HG02759 (cell line): ENCODE results near the gene HMGCS2.

Experiments
- ATAC-seq: cut with Tn5 transposase; IDR thresholded peaks from one replicate; pipeline ENCODE4 v1.9.1; 2021; ENCODE audit warnings: mild to moderate bottlenecking, moderate library complexity; ENCODE audit not compliant: unreplicated experiment

The HMGCS2 gene

GRCh38 chr1:119768778-119769177, at the start of gene HMGCS2:
TSS of gene HMGCS2 (minus strand) at chr1:119768905. CDS start at chr1:119768844, 61 bp downstream.
- no peak for ATAC-seq

DNA sequence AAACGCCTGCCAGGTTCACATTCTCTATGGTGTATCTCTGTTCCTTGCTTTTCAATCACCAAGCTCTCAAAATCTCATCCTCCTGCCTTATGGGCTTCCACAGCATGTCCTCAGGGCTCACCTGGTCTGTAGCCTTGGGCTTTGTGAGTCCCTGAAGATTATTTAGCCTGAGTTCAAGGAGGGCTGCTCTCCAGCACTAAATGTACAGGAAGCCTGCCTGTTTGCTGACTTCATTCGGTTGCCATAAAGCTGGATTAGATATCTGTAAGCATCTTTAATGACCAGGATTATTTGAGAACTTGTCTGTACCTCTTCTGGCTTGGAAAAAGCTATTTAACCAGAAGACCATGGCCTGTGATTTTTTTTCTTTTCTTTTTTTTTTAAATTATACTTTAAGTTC, 49.5 kb upstream of the HMGCS2 start:
- ATAC-seq = no peak

- no peak for ATAC-seq
These were observed 47.7 kb upstream of the HMGCS2 start for GRCh38 chr1:119816407-119816806.

DNA sequence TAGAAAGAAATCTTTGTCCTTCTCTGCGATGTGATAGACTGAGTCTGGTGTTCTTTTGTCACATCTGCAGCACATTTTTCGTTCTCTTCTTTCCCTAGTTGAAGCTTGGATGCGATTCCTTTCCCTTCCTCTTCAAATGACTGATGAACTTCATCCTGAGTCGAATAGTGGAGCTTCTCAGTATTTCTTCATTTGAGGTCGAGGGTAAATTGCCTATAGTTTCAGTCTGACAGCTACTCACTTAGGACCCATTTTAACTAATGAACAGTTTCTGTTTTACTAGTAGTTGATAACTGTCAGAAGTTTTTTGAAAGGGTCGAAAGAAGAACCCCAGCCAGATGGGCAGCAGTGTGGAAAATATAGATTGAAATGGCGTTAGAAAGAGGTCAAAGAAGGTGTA, 47.2 kb upstream of the HMGCS2 start:
- ATAC-seq = no peak

GRCh38 chr1:119815361-119815760, 46.7 kb upstream of the HMGCS2 start:
- no peak for ATAC-seq

DNA sequence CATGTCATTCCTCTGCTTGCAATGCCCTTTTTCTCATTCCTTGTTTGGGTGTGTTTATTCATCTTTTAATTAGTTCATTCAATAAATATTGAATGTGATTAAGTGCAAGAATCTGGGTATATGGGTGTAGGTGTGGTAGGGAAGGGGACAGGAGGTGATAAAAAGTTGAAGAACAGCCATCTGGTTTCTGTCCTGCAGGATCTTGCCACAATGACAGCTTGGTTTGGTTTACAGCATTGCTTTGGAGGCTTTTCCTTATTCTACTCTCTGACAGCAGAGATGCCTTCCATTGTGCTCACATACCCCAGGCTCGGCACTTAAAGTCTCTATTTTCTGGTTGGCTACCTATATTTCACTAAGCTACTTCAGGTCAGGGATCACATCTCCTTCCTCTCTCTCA, 45.6 kb upstream of the HMGCS2 start:
- ATAC-seq = no peak

DNA sequence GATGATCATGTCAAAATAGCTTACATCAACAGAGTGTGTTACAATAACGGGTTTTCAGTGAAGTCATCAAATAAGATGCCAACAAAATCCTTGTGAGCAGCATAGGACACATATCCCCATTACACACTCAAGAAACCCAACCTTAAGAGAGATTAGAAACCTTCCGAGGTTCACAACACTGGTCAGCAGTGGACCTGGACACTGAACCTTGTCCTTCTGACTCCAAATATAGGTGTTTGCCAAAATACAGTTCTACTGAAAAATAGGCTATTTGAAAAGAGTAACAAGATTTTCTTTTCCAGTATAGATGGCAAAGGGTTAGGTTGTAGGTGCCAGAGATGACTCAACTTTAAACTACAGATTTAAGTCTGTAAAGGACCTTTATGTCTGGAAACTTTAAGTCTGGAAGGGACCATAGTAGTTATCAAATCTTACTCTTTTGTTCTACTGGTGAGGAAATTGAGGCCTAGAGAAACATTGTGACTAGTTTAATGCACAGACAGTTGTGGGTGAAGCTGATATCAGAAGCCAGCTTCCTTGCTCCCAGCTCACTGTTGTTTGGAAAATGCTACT, 43.4 kb upstream of the HMGCS2 start:
- ATAC-seq = no peak

GRCh38 chr1:119811387-119811786, 42.7 kb upstream of the HMGCS2 start, which contains the start of gene REG4:
TSS of gene REG4 (minus strand) at chr1:119811460. CDS start at chr1:119808769, 2,691 bp downstream.
- ATAC-seq = no peak

- peak; percentile 81 for ATAC-seq
These were observed 40.4 kb upstream of the HMGCS2 start for GRCh38 chr1:119808972-119809550.

- no peak for ATAC-seq
These were observed 39.8 kb upstream of the HMGCS2 start for GRCh38 chr1:119808491-119808890.

DNA sequence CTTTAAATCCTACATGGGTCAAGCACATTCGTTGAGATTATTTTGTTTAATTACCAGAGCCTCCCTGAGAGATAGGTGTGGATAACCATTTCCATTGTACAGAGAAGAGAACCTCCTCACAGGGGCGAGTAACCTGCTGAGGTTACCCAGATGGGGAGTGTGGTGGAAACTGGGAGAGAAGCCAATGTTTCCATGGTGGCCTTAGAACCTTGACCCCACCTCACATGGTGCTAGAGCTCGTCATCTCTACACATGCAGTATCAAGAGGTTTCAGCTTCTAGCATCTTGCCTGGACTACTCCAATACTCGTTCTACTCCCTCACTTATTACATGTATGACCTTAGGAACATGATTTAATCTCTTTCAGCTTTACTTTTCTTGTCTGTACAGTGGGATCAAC, 37.8 kb upstream of the HMGCS2 start:
- ATAC-seq = no peak

DNA sequence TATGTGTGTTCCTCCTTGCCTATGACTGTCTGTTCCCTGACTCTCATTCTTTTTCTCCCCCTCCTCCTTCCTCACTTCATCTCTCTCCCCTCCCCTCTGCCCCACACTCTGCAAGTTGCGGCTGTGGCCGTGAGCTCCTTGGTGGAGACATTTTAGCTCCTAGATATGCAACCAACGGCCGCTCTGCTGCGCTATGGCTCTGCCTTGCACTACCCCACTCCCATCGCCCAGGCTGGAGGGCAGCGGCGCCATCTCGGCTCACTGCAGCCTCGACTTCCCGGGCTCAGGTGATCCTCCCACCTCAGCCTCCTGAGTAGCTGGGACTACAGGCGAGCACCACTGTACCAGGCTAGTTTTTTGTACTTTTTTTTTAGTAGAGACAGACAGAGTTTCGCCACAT, 37.0 kb upstream of the HMGCS2 start:
- ATAC-seq = no peak

GRCh38 chr1:119805247-119805646, 36.5 kb upstream of the HMGCS2 start:
- no peak for ATAC-seq

DNA sequence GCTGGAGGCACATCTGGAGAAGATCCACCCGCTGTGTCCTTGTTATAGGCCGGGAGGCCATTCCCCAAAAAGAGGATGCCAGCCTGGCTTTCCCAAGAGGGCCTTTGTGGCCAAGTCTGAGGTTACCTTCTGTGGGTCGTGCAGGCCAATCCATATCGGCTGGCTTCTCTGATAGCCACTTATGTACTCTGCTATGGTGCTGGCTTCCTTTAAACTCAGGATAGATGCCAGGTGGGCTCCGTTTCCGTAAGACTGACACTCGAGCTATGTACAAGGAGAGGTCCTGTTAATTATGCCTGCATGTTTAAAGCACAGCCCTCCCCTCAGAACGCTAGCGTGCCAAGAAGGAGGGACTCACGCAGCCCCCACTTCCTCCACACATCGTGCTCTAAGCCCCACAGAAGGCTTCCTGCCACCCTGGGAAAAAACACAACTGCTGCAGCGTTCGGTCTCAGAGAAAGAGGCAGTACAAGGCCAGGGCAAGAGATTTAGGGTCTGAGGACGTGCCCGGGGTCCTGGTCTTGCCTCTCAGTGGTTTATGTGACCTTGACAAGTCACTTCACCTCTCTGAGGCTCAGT, 31.0 kb upstream of the HMGCS2 start:
- ATAC-seq = no peak

DNA sequence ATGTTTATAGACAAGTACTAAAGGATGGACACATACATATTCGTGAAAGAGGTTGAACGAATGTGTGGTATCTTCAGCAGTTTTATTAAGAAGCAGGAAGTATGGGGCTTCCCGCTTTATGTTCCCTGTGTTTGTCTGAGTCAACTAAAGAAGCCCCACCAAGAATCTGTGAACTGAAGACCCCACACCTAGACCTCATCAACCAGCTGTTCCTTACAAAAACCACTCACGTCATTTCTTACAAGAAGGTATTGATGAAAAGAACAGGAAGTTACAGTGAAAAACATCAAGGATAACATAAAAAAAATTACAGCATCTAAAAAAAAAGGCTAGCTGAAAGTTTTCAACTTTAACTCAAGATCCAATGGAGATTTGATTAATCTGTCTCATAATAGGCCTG, 30.3 kb upstream of the HMGCS2 start:
- ATAC-seq = no peak

DNA sequence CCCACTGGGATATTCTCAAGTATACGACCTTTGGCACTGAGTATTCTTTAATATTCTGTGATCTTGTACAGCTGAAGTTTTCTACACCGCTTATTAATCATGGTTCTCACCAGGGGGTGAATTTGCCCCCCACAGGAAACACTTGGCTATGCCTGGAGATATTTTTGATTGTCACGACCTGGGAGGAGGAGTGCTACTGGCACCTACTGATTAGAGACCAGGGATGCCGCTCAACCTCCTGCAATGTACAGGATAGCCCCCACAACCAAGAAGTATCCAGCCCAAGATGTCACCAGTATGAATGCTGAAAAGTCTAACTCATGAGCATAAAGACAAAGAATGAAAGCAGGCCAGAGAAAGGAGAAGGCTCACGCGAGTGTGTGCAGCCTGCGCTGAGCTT, 28.9 kb upstream of the HMGCS2 start:
- ATAC-seq = no peak

DNA sequence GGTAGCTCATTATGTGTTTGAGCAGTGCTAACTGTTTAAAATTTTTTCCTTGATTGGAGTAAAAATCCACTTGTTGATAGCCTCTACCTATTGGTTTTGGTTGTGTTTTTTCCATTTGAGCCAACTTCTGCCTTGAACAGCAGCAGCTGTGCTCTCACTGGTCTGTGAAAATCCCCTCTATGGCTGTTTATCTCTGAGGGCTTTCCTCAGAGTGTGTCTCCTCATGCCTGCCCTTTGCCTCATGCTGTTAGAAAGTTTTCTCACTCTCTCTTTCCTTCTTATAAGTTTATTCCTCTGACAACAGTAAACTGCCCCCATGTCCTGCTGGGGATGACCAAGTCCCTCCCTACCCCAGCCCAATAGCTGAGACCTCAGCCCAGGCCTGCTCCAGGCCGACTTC, 28.5 kb upstream of the HMGCS2 start:
- no peak for ATAC-seq

DNA sequence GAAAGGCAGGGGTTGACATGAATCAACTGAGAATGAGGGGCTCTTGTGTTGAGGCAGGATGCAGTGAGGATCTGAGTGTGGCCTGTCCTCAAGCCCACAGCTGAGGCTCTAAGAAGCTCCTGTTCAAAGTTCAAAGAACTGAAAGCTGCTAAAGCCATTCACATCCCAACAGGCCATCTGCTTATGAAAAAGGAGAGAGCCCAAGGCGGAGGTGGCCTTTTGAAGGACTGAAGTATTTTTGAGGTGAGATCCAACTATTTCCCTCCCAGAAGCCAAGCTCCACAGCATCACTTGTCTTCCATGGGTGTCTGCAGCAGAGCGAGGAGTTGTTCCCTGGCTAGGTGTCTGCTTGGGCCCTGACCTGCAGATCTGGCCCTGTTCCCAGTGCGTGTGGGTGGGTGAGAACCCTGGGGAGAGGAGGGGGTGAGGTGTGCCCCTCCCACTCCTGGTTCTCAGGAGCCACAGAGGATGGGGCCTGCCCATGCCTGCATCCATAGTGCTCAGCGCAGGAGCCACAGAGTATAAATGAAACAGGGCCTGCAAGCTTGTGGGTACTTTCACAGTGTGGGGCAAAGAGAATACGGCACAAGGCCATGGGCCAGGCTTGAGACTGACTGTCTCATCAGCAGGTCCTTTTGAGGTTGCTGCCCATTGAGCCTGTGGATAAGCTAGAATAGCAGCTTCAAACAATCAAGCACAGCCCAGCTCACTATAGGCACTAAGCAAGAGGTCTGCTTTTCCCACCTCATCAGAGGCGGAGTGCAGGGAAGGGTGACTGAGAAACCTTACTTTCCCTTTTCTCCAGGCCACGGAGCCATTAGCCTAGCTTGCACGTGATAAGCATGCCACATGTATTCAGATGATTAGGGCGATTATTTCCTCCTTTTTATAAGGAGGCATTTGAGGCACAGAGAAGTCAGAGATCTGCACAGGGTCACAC, 26.8 kb upstream of the HMGCS2 start:
- no peak for ATAC-seq

DNA sequence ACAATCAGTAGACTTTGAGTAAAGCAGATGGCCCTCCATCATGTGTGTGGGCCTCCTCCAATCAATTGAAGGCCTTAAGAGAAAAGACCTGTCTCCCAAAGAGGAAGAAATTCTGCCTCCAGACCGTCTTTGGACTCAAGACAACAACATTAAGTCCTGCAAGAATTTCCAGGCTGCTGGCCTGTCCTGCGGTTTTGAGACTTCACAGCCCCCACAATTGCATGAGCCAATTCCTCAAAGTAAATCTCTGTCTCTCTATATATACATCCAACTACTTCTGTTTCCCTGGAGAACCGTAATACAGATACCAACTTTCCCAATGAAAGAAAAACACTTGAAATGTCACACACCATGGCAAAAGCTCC, 26.2 kb upstream of the HMGCS2 start:
- ATAC-seq = no peak

- no peak for ATAC-seq
These were observed 25.6 kb upstream of the HMGCS2 start for GRCh38 chr1:119794230-119794875.

GRCh38 chr1:119791377-119791776, 22.7 kb upstream of the HMGCS2 start:
- ATAC-seq = no peak
